ENCODE data around the gene KRTAP4-8.
"Not testable (repeated sequence)": the region's sequence is repeated elsewhere in the genome, so short reads cannot be mapped to it uniquely, and the experiment has no call there.

KRTAP4-8 gene

DNA sequence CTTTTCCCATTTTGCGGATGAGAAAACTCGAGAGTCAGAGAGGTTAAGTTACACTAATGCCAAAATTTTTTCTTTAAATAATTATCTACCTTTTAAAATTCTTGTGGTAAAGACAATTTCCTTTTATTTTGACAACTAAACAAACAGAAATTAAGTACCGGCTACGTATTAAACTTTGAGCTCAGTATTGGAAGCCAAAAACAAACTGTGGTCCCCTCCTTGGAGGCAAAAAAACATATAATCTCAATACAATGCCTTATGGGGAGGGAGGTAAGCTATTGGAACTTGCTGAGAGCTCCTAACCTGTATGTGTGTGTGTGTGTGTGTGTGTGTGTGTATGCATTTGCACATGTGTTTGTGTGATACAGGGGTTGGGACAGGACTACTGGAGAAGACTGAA lies 34.5 kb downstream of the KRTAP4-8 start:
- no peak overlapping the region for H3K4me3 ChIP-seq (ENCODE audit: low read depth, low read length)
- TF ChIP-seq, protein P1, sequence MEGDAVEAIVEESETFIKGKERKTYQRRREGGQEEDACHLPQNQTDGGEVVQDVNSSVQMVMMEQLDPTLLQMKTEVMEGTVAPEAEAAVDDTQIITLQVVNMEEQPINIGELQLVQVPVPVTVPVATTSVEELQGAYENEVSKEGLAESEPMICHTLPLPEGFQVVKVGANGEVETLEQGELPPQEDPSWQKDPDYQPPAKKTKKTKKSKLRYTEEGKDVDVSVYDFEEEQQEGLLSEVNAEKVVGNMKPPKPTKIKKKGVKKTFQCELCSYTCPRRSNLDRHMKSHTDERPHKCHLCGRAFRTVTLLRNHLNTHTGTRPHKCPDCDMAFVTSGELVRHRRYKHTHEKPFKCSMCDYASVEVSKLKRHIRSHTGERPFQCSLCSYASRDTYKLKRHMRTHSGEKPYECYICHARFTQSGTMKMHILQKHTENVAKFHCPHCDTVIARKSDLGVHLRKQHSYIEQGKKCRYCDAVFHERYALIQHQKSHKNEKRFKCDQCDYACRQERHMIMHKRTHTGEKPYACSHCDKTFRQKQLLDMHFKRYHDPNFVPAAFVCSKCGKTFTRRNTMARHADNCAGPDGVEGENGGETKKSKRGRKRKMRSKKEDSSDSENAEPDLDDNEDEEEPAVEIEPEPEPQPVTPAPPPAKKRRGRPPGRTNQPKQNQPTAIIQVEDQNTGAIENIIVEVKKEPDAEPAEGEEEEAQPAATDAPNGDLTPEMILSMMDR (IDR thresholded peaks at IDR 0.05; ENCODE audit: borderline replicate concordance, insufficient read depth, low read depth, low read length): no peak

DNA sequence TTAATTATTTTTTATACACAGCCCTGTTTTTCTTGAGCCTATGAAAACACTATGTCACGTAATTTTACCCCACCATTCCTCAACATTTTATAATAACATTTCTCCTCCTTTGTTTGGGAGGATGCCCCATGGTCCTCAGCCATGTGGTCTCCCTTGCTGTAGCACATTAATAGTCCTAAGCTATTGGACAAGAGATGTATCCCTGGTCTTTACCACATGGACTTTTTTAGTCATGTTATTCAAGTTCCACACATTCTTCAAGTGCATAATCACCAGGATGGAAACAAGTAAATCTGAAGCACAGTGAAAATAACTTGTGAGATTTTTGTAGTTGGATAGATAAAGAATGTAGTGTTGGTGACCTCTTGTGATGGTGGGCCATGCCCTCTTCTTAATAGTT lies 36.0 kb downstream of the KRTAP4-8 start:
- TF ChIP-seq, protein P1 (IDR thresholded peaks at IDR 0.05; ENCODE audit: borderline replicate concordance, insufficient read depth, low read depth, low read length): no peak
- no peak overlapping the region for H3K4me3 ChIP-seq (ENCODE audit: low read depth, low read length)

DNA sequence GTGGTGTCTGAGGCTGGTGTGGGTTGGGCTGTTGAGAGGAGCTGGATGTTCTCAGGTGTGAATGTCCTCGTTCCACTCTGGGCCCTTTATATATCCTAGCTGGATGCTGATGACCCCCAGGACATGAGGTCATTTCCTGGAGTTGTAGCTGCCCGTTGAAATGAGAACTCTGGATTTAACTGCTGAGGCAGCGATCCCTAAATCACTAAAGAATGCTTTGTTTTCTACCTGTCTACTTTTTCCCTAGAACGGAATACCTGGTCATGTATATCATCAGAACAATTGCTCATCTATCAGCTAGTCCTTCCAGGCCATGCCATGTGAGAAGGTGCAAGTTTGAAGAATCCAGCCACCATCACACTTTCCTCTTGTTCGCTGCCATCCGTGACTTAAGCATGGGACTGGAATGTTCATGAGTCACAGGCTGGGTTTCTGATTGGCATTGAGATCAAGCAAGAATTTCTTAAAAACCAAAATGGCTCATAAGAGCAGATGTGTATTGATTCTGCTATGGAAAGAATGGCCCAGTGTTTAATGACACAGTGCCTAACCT lies 37.8 kb downstream of the KRTAP4-8 start, which contains the start of gene KRTAP2-3:
Gene KRTAP2-3 (minus strand): TSS at position 63 of the 553 bp plus-strand sequence. CDS start 64 bp downstream, outside the sequence.
- H3K4me3 ChIP-seq (ENCODE audit: low read depth, low read length): no peak within 1 kb of the TSS
- TF ChIP-seq, protein P1 (IDR thresholded peaks at IDR 0.05; ENCODE audit: borderline replicate concordance, insufficient read depth, low read depth, low read length): no peak

DNA sequence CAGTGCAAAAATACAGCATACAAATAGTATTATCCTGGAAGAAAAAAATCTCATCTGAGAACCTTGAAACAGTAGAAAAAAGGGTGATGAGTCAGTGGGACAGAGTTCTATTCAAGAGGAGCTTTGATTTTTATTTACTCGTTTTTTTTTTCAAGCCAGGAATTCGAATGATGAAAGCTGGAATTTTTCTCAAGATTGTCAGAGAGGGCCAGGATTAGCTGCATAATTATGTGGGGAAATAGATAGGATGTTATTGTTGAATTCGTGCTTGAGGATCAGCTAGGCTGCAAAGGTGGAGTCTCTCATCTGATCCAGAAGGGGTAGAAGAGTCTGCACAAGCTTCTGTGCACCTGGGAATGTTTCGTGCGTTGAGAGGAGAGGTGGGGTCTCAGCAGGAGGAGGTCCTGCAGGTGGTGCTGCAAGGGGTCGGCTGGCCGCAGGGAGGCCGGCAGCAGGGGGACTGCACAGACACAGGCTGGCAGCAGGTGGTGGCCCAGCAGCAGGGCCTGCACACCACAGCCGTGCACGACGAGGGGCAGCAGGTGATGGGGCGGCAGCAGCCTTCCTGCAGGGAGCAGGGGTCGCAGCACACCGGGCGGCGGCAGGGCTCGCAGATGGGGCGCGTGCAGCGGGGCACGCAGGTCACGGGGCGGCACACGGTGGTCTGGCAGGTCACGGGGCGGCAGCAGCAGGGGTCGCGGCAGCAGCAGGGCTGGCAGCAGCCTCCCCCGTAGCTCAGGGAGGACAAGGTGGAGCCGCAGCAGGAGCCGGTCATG lies 38.5 kb downstream of the KRTAP4-8 start:
- H3K4me3 ChIP-seq (ENCODE audit: low read depth, low read length): not testable (repeated sequence)

DNA sequence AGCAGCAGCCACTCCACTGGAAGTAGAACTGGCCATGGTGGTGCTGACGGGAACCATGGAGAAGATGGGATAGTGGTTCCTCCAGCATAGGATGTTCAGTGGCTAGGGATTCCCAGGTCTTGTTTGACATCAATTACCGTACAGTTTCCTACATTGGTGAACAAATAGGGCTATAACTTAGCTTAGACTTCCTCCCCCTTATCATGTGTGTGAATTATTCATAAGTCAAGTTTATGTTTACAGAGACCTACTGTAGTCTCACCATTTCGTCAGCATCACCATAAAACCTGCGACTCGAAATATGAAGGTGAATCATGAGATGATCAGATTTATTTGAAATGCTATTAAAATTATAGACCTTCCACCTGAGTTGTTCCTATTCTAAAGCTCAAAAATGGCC lies 39.2 kb downstream of the KRTAP4-8 start:
- no peak overlapping the region for H3K4me3 ChIP-seq (ENCODE audit: low read depth, low read length)
- TF ChIP-seq, protein P1 (IDR thresholded peaks at IDR 0.05; ENCODE audit: borderline replicate concordance, insufficient read depth, low read depth, low read length): no peak

DNA sequence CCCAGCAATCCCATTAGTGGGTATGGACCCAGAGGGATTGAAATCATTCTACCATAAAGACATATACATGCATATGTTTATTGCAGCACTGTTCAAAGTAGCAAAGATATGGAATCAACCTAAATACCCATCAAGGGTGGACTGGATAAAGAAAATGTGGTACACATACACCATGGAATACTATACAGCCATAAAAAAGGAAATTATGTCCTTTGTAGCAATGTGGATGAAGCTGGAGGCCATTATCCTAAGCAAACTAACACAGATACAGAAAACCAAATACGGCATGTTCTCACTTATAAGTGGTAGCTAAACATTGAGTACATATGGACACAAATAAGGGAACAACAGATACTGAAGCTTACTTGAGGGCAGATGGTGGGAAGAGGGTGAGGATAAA lies 40.4 kb downstream of the KRTAP4-8 start:
- TF ChIP-seq, protein P1 (IDR thresholded peaks at IDR 0.05; ENCODE audit: borderline replicate concordance, insufficient read depth, low read depth, low read length): no peak
- H3K4me3 ChIP-seq (ENCODE audit: low read depth, low read length): no peak overlapping the region

DNA sequence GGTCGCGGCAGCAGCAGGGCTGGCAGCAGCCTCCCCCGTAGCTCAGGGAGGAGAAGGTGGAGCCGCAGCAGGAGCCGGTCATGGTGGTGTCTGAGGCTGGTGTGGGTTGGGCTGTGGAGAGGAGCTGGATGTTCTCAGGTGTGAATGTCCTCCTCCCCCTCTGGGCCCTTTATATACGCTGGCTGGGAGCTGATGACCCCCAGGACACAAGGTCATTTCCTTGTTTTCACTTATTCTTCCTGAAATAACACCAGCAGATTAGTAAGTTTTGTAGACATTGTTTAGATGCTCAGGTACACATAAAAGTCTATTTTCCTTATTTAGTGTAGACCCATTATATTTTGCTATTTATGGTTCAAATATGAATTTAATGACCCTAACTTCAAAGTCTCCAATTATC lies 42.8 kb downstream of the KRTAP4-8 start, which contains the start of gene KRTAP2-2:
Gene KRTAP2-2 (minus strand): TSS at position 101 of the 400 bp plus-strand sequence. CDS start 19 bp downstream, at position 82.
- not testable (repeated sequence) for H3K4me3 ChIP-seq (ENCODE audit: low read depth, low read length)

DNA sequence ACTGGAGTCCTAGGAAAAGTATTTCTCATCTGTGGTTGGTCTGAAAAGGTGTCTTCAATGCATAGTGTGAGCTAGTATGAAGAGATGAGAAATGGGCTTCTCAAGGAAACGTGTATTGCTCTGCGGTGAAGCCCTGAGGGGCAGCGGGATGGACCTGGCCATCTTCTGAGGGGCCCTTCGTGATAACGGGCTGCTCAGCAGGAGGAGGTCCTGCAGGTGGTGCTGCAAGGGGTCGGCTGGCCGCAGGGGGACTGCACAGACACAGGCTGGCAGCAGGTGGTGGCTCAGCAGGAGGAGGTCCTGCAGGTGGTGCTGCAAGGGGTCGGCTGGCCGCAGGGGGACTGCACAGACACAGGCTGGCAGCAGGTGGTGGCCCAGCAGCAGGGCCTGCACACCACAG lies 43.4 kb downstream of the KRTAP4-8 start:
- H3K4me3 ChIP-seq (ENCODE audit: low read depth, low read length): not testable (repeated sequence)

Data from GM12875 (cell line).